ENCODE data around the gene CSTA.
"Not testable (repeated sequence)": the region's sequence is repeated elsewhere in the genome, so short reads cannot be mapped to it uniquely, and the experiment has no call there.

CSTA gene

GRCh38 chr3:122322095-122323075, 2.7 kb upstream of the CSTA start:
- no peak for DNase-seq (ENCODE audit: low read depth in 2 of 2)

GRCh38 chr3:122325769-122326168, 721 bp downstream of the CSTA start:
- DNase-seq (ENCODE audit: low read depth in 2 of 2) = no peak

- no peak for DNase-seq (ENCODE audit: low read depth in 2 of 2)
Observed at GRCh38 chr3:122331886-122332285, 6.8 kb downstream of the CSTA start.

GRCh38 chr3:122332551-122332950, 7.5 kb downstream of the CSTA start:
- no peak for DNase-seq (ENCODE audit: low read depth in 2 of 2)

GRCh38 chr3:122342803-122343202, 17.8 kb downstream of the CSTA start:
- DNase-seq (ENCODE audit: low read depth in 2 of 2) = no peak

- DNase-seq (ENCODE audit: low read depth in 2 of 2) = no peak
Observed at GRCh38 chr3:122343654-122344053, 18.6 kb downstream of the CSTA start.

- no peak for DNase-seq (ENCODE audit: low read depth in 2 of 2)
Observed at GRCh38 chr3:122349171-122349570, 24.1 kb downstream of the CSTA start.

GRCh38 chr3:122350814-122351418, 25.9 kb downstream of the CSTA start:
- no peak for DNase-seq (ENCODE audit: low read depth in 2 of 2)

GRCh38 chr3:122351612-122352011, 26.6 kb downstream of the CSTA start:
- DNase-seq (ENCODE audit: low read depth in 2 of 2) = no peak

GRCh38 chr3:122353215-122353614, 28.2 kb downstream of the CSTA start:
- DNase-seq (ENCODE audit: low read depth in 2 of 2) = no peak

- DNase-seq (ENCODE audit: low read depth in 2 of 2) = no peak
Observed at GRCh38 chr3:122353893-122354401, 28.9 kb downstream of the CSTA start.

GRCh38 chr3:122355612-122356011, 30.6 kb downstream of the CSTA start:
- no peak for DNase-seq (ENCODE audit: low read depth in 2 of 2)

GRCh38 chr3:122356402-122356801, 31.4 kb downstream of the CSTA start:
- no peak for DNase-seq (ENCODE audit: low read depth in 2 of 2)

- DNase-seq (ENCODE audit: low read depth in 2 of 2) = no peak
Observed at GRCh38 chr3:122357828-122358702, 33.0 kb downstream of the CSTA start.

- DNase-seq (ENCODE audit: low read depth in 2 of 2) = no peak
Observed at GRCh38 chr3:122358703-122359032, 33.6 kb downstream of the CSTA start.

- no peak for DNase-seq (ENCODE audit: low read depth in 2 of 2)
Observed at GRCh38 chr3:122362026-122362425, 37.0 kb downstream of the CSTA start.

GRCh38 chr3:122364490-122364889, 39.4 kb downstream of the CSTA start:
- DNase-seq (ENCODE audit: low read depth in 2 of 2) = no peak

- no peak for DNase-seq (ENCODE audit: low read depth in 2 of 2)
Observed at GRCh38 chr3:122365073-122365472, 40.0 kb downstream of the CSTA start.

GRCh38 chr3:122365582-122366378, 40.7 kb downstream of the CSTA start:
- not testable (repeated sequence) for DNase-seq (ENCODE audit: low read depth in 2 of 2)

- no peak for DNase-seq (ENCODE audit: low read depth in 2 of 2)
Observed at GRCh38 chr3:122366379-122366749, 41.3 kb downstream of the CSTA start.

GRCh38 chr3:122374034-122374433, 49.0 kb downstream of the CSTA start:
- no peak for DNase-seq (ENCODE audit: low read depth in 2 of 2)
